CD14-positive monocyte (primary cell): ENCODE results near the gene LRRC45. TPM values are rescaled to one million over a fixed set of nuclear protein-coding genes. Genes with fewer than 3 reads are reported as not detected.

Experiments used
- DNase-seq, 3 donors: peaks; one replicate each; pipeline ENCODE4 v3.0.0-alpha.2; 2011 to 2022
- H2AFZ ChIP-seq: 2 replicates; pipeline ENCODE4 v1.6.0; 2012; ENCODE audit warnings: mild to moderate bottlenecking, low read depth, low read length, inconsistent platforms; ENCODE audit not compliant: insufficient read depth, poor library complexity, severe bottlenecking
- H3K27ac ChIP-seq, 2 donors: 1 replicate in 1 of 2; 2 replicates in 1 of 2; pipeline ENCODE4 v1.5.1; 2012 to 2013; ENCODE audit warnings: low read length in 2 of 2, control low read depth in 1 of 2, inconsistent platforms in 1 of 2, low read depth in 1 of 2, mild to moderate bottlenecking in 1 of 2
- H3K27me3 ChIP-seq, 2 donors: one replicate each; pipeline versions ENCODE4 v1.6.0 to v1.6.1; 2011 to 2013; ENCODE audit warnings: low read length in 2 of 2; ENCODE audit not compliant: control insufficient read depth in 2 of 2, insufficient read depth in 2 of 2
- H3K36me3 ChIP-seq, 2 donors: replicated peaks in 1 of 2; 1 replicate in 1 of 2; 2 replicates in 1 of 2; pipeline versions ENCODE4 v1.5.1 to v1.6.1; 2012 to 2013; ENCODE audit warnings: low read length in 2 of 2, control low read depth in 1 of 2, inconsistent platforms in 1 of 2, mild to moderate bottlenecking in 1 of 2; ENCODE audit not compliant: insufficient read depth in 2 of 2, control insufficient read depth in 1 of 2
- H3K4me1 ChIP-seq, 2 donors: 1 replicate in 1 of 2; 2 replicates in 1 of 2; pipeline versions ENCODE4 v1.5.1 to v1.6.1; 2012 to 2013; ENCODE audit warnings: low read length in 2 of 2, control low read depth in 1 of 2, inconsistent platforms in 1 of 2, mild to moderate bottlenecking in 1 of 2, moderate library complexity in 1 of 2; ENCODE audit not compliant: insufficient read depth in 2 of 2, control insufficient read depth in 1 of 2
- H3K4me2 ChIP-seq: replicated peaks from 2 replicates; pipeline ENCODE3; 2012; ENCODE audit warnings: low read length, moderate library complexity, mild to moderate bottlenecking; ENCODE audit not compliant: poor library complexity, severe bottlenecking; ENCODE audit errors: extremely low read depth
- H3K4me3 ChIP-seq, 3 experiments: fragments of 200-600 bp in 1 of 3; sonication (generic) in 1 of 3; replicated peaks in 1 of 3; 1 replicate in 2 of 3; 2 replicates in 1 of 3; pipeline ENCODE4 v1.5.1; 2011 to 2013; ENCODE audit warnings: low read length in 3 of 3, mild to moderate bottlenecking in 3 of 3, control low read depth in 2 of 3, low read depth in 2 of 3, inconsistent platforms in 1 of 3, moderate library complexity in 1 of 3
- H3K79me2 ChIP-seq: 2 replicates; pipeline ENCODE4 v1.6.0; 2012; ENCODE audit warnings: mild to moderate bottlenecking, control low read depth, inconsistent platforms, low read length, moderate library complexity; ENCODE audit not compliant: insufficient read depth
- H3K9ac ChIP-seq: 2 replicates; pipeline ENCODE4 v1.6.0; 2017; ENCODE audit warnings: low read length, mild to moderate bottlenecking; ENCODE audit not compliant: insufficient read depth, poor library complexity, severe bottlenecking
- H3K9me3 ChIP-seq, 2 donors: replicated peaks in 1 of 2; 1 replicate in 1 of 2; 2 replicates in 1 of 2; pipeline versions ENCODE4 v1.5.1 to v1.6.1; 2012 to 2013; ENCODE audit warnings: low read length in 2 of 2, control low read depth in 1 of 2; ENCODE audit not compliant: control insufficient read depth in 1 of 2, insufficient read depth in 1 of 2
- H4K20me1 ChIP-seq: 2 replicates; pipeline ENCODE4 v1.6.0; 2012; ENCODE audit warnings: mild to moderate bottlenecking, low read length, control low read depth, moderate library complexity; ENCODE audit not compliant: insufficient read depth
- H3K27ac Mint-ChIP-seq, 7 donors: one replicate each; pipeline ENCODE4 v1.8.0; 2020; ENCODE audit warnings: mild to moderate bottlenecking in 7 of 7, mixed read lengths in 7 of 7, moderate library complexity in 6 of 7, inconsistent platforms in 2 of 7
- H3K27me3 Mint-ChIP-seq, 3 donors: one replicate each; pipeline ENCODE4 v1.8.0; 2021 to 2022; ENCODE audit warnings: low read depth in 3 of 3, mild to moderate bottlenecking in 3 of 3, mixed read lengths in 3 of 3, moderate library complexity in 3 of 3, inconsistent platforms in 1 of 3
- H3K36me3 Mint-ChIP-seq, 2 donors: one replicate each; pipeline ENCODE4 v1.8.0; 2020; ENCODE audit warnings: mixed read lengths in 2 of 2, inconsistent platforms in 1 of 2, mild to moderate bottlenecking in 1 of 2
- H3K4me1 Mint-ChIP-seq: one replicate; pipeline ENCODE4 v1.8.0; 2020; ENCODE audit warnings: mild to moderate bottlenecking, mixed read lengths
- H3K4me3 Mint-ChIP-seq, 2 donors: one replicate each; pipeline ENCODE4 v1.8.0; 2020; ENCODE audit warnings: mild to moderate bottlenecking in 2 of 2, mixed read lengths in 2 of 2, moderate library complexity in 1 of 2
- H3K9me3 Mint-ChIP-seq, 7 donors: one replicate each; pipeline ENCODE4 v1.8.0; 2020 to 2022; ENCODE audit warnings: mixed read lengths in 7 of 7, mild to moderate bottlenecking in 6 of 7, moderate library complexity in 6 of 7, inconsistent platforms in 2 of 7
- CTCF ChIP-seq: fragments of 200-600 bp; IDR thresholded peaks from one replicate; pipeline ENCODE4 v1.8.0; 2022; ENCODE audit warnings: antibody characterized with exemption, mild to moderate bottlenecking
- WGBS: methylation state at CpG from one replicate; pipeline ENCODE4 v1.1.5; 2013; ENCODE audit warnings: missing lambda C conversion rate; ENCODE audit not compliant: insufficient coverage; 5-methylcytosine and 5-hydroxymethylcytosine counted together
- intact Hi-C, 2 donors: fragments of 100-400 bp; cut with micrococcal nuclease; formaldehyde crosslinking; loops; one replicate each; pipeline versions ENCODE4 v1.15.0 to v1.15.1; 2023
- polyA plus RNA-seq, 3 donors: library from polyadenylated mRNA; depleted of rRNA in 1 of 3; unstranded in 2 of 3; stranded (reverse) in 1 of 3; fragments of 300-500 nt in 2 of 3; fragments of >200 nt in 1 of 3; fragmentation: Illumina TruSeq in 2 of 3; gene quantifications; 1 replicate in 2 of 3; 2 replicates in 1 of 3; pipeline ENCODE4 v1.2.3, GENCODE V29; 2012 to 2021

The LRRC45 gene
- polyA plus RNA-seq, 3 donors, result 2.6 to 12.2 (median 3.4) TPM

- no peaks in the 10 kb centered on the region for H3K9me3 Mint-ChIP-seq
- no peak for DNase-seq
- H3K27me3 Mint-ChIP-seq, result peaks cover 3 to 5% (median 4%) of the 10 kb centered on the region in 3 donors
- Histone ChIP-seq H3K4me1 (peaks cover 34 to 49% of the 10 kb centered on the region in 2 donors), H3K27ac (no peak overlapping the region), H3K9ac (no peak overlapping the region), H2AFZ (no peak overlapping the region), H3K4me2 (no peak overlapping the region), H3K9me3 (no peaks in the 10 kb centered on the region), H3K4me3 (no peak overlapping the region), H3K79me2 (peaks cover 26% of the 10 kb centered on the region), H4K20me1 (peaks cover 24% of the 10 kb centered on the region), H3K36me3 (peaks cover 0 to 4% of the 10 kb centered on the region in 2 donors), H3K27me3 (no peaks in the 10 kb centered on the region)
- H3K27ac Mint-ChIP-seq, result no peak overlapping the region
- no peak for TF ChIP-seq CTCF
- no peak overlapping the region for H3K4me3 Mint-ChIP-seq
- intact Hi-C loops, result loop anchor here in 1 of 2 donors (10.0 kb wide), 1 partner anchor 299 kb away; no protein-coding TSS in a partner anchor
- peaks cover 12 to 34% of the 10 kb centered on the region in 2 donors for H3K36me3 Mint-ChIP-seq
- peaks cover 36% of the 10 kb centered on the region for H3K4me1 Mint-ChIP-seq
- WGBS, result 96% methylated on average over 23 of the region's 25 CpGs
Measured at GRCh38 chr17:82025401-82026107, 2.4 kb downstream of the LRRC45 start.

- Histone ChIP-seq H3K9ac (no peak overlapping the region), H3K27ac (no peak overlapping the region), H3K9me3 (no peaks in the 10 kb centered on the region), H3K4me3 (no peak overlapping the region), H2AFZ (no peak overlapping the region), H3K36me3 (peaks cover 0 to 4% of the 10 kb centered on the region in 2 donors), H3K4me1 (peaks cover 29 to 45% of the 10 kb centered on the region in 2 donors), H3K27me3 (peaks cover 6 to 10% of the 10 kb centered on the region in 2 donors), H3K79me2 (peaks cover 9% of the 10 kb centered on the region), H3K4me2 (no peak overlapping the region), H4K20me1 (peaks cover 5% of the 10 kb centered on the region)
- Mint-ChIP-seq H3K36me3 (peaks cover 12 to 38% of the 10 kb centered on the region in 2 donors), H3K4me3 (no peak overlapping the region), H3K9me3 (peaks cover 0 to 5% (median 0%) of the 10 kb centered on the region in 7 donors), H3K27ac (no peak overlapping the region), H3K4me1 (peaks cover 22% of the 10 kb centered on the region), H3K27me3 (peaks cover 11 to 23% (median 13%) of the 10 kb centered on the region in 3 donors)
- intact Hi-C loops, result loop anchor here in 1 of 2 donors (10.0 kb wide), 1 partner anchor 297 kb away; no protein-coding TSS in a partner anchor
- 99% methylated on average over 13 of the region's 13 CpGs for WGBS
- no peak for TF ChIP-seq CTCF
- no peak for DNase-seq
Measured at GRCh38 chr17:82028246-82028645, 5.1 kb downstream of the LRRC45 start.
